HG03280 (cell line): ENCODE results near the gene OR5M8.

ENCODE experiments used
- ATAC-seq: cut with Tn5 transposase; IDR thresholded peaks from one replicate; pipeline ENCODE4 v1.9.1; 2021; ENCODE audit warnings: mild to moderate bottlenecking, moderate library complexity; ENCODE audit not compliant: unreplicated experiment

Gene OR5M8

GRCh38 chr11:56491270-56491669 is at the start of gene OR5M8:
Gene OR5M8, minus strand, starts transcription at chr11:56491370. Its CDS starts 0 bp downstream, at chr11:56491370.
- ATAC-seq = no peak

GRCh38 chr11:56533054-56533740 is 42.0 kb upstream of the OR5M8 start:
- ATAC-seq = no peak

- no peak for ATAC-seq
Observed at GRCh38 chr11:56531856-56532255, 40.7 kb upstream of the OR5M8 start.

GRCh38 chr11:56522008-56522407 is 30.8 kb upstream of the OR5M8 start:
- no peak for ATAC-seq

- ATAC-seq = no peak
Observed at GRCh38 chr11:56513280-56513679, 22.1 kb upstream of the OR5M8 start.

GRCh38 chr11:56509439-56509838 is 18.3 kb upstream of the OR5M8 start:
- ATAC-seq = no peak

- ATAC-seq = no peak
Observed at GRCh38 chr11:56497010-56497409, 5.8 kb upstream of the OR5M8 start.

GRCh38 chr11:56495117-56495516 is 3.9 kb upstream of the OR5M8 start:
- ATAC-seq = no peak

- no peak for ATAC-seq
Observed at GRCh38 chr11:56486801-56487200, 4.4 kb downstream of the OR5M8 start.

GRCh38 chr11:56474729-56475235 is 16.4 kb downstream of the OR5M8 start:
- no peak for ATAC-seq

- no peak for ATAC-seq
Observed at GRCh38 chr11:56473252-56473651, 17.9 kb downstream of the OR5M8 start, which contains the start of gene OR5M3. Gene OR5M3, minus strand, starts transcription at chr11:56473352. Its CDS starts 2,855 bp downstream, at chr11:56470497.

- no peak for ATAC-seq
Observed at GRCh38 chr11:56457076-56457475, 34.1 kb downstream of the OR5M8 start.

GRCh38 chr11:56453521-56453920 is 37.6 kb downstream of the OR5M8 start:
- ATAC-seq = no peak
